Memory B cell (primary cell): Measurements from ENCODE around the gene PPP2R2C.

Experiments
- ATAC-seq: fragments of 150-1000 bp; cut with Tn5 transposase; 2 replicates; pipeline ENCODE4 v1.10.0; 2021; ENCODE audit warnings: low read depth, mild to moderate bottlenecking, moderate library complexity
- DNase-seq, 2 donors: peaks; one replicate each; pipeline ENCODE4 v3.0.0; 2022; ENCODE audit warnings: low spot score in 2 of 2
- H3K27ac Mint-ChIP-seq: one replicate; pipeline ENCODE4 v1.8.0; 2022; ENCODE audit warnings: mild to moderate bottlenecking, moderate library complexity, mixed read lengths
- H3K27me3 Mint-ChIP-seq: one replicate; pipeline ENCODE4 v1.8.0; 2022; ENCODE audit warnings: mixed read lengths
- H3K36me3 Mint-ChIP-seq: one replicate; pipeline ENCODE4 v1.8.0; 2022; ENCODE audit warnings: mild to moderate bottlenecking, mixed read lengths
- H3K4me1 Mint-ChIP-seq: one replicate; pipeline ENCODE4 v1.8.0; 2022; ENCODE audit warnings: mixed read lengths
- H3K4me3 Mint-ChIP-seq: one replicate; pipeline ENCODE4 v1.8.0; 2022; ENCODE audit warnings: mild to moderate bottlenecking, moderate library complexity, mixed read lengths
- H3K9me3 Mint-ChIP-seq: one replicate; pipeline ENCODE4 v1.8.0; 2022; ENCODE audit warnings: mixed read lengths

The PPP2R2C gene

GRCh38 chr4:6343939-6344408 is 128.4 kb downstream of the PPP2R2C start:
- Mint-ChIP-seq H3K9me3 (no peaks in the 10 kb centered on the region), H3K4me3 (no peak overlapping the region), H3K27ac (no peak overlapping the region), H3K4me1 (no peaks in the 10 kb centered on the region), H3K27me3 (peaks cover 21% of the 10 kb centered on the region), H3K36me3 (no peaks in the 10 kb centered on the region)
- DNase-seq (no peak), ATAC-seq (no peak)

GRCh38 chr4:6342530-6343293 is 129.7 kb downstream of the PPP2R2C start:
- no peak for ATAC-seq
- Mint-ChIP-seq H3K27me3 (peaks cover 29% of the 10 kb centered on the region), H3K4me3 (no peak overlapping the region), H3K4me1 (peaks cover 10% of the 10 kb centered on the region), H3K36me3 (no peaks in the 10 kb centered on the region), H3K27ac (no peak overlapping the region), H3K9me3 (no peaks in the 10 kb centered on the region)
- DNase-seq = no peak

GRCh38 chr4:6341696-6342095 is 130.7 kb downstream of the PPP2R2C start:
- Mint-ChIP-seq H3K4me1 (peaks cover 16% of the 10 kb centered on the region), H3K4me3 (no peak overlapping the region), H3K9me3 (no peaks in the 10 kb centered on the region), H3K36me3 (no peaks in the 10 kb centered on the region), H3K27ac (no peak overlapping the region), H3K27me3 (peaks cover 31% of the 10 kb centered on the region)
- ATAC-seq (no peak), DNase-seq (no peak)

GRCh38 chr4:6340446-6341015 is 131.9 kb downstream of the PPP2R2C start:
- DNase-seq = no peak
- H3K27me3 Mint-ChIP-seq = peaks cover 31% of the 10 kb centered on the region
- H3K4me1 Mint-ChIP-seq = peaks cover 16% of the 10 kb centered on the region
- no peak overlapping the region for H3K4me3 Mint-ChIP-seq
- no peaks in the 10 kb centered on the region for H3K36me3 Mint-ChIP-seq
- ATAC-seq = no peak
- no peak overlapping the region for H3K27ac Mint-ChIP-seq
- H3K9me3 Mint-ChIP-seq = no peaks in the 10 kb centered on the region

- Mint-ChIP-seq H3K27ac (no peak overlapping the region), H3K4me3 (no peak overlapping the region), H3K27me3 (peaks cover 37% of the 10 kb centered on the region), H3K9me3 (no peaks in the 10 kb centered on the region), H3K36me3 (no peaks in the 10 kb centered on the region), H3K4me1 (peaks cover 16% of the 10 kb centered on the region)
- ATAC-seq (no peak), DNase-seq (no peak)
Measured at GRCh38 chr4:6339818-6340445, 132.5 kb downstream of the PPP2R2C start.

- no peaks in the 10 kb centered on the region for H3K9me3 Mint-ChIP-seq
- H3K27ac Mint-ChIP-seq = no peak overlapping the region
- H3K4me1 Mint-ChIP-seq = peaks cover 16% of the 10 kb centered on the region
- peaks cover 38% of the 10 kb centered on the region for H3K27me3 Mint-ChIP-seq
- no peak overlapping the region for H3K4me3 Mint-ChIP-seq
- ATAC-seq = no peak
- DNase-seq = no peak
- no peaks in the 10 kb centered on the region for H3K36me3 Mint-ChIP-seq
Measured at GRCh38 chr4:6338951-6339817, 133.2 kb downstream of the PPP2R2C start.

- no peak overlapping the region for H3K27ac Mint-ChIP-seq
- H3K27me3 Mint-ChIP-seq = peaks cover 38% of the 10 kb centered on the region
- peak overlapping the region; percentile 53 for H3K4me3 Mint-ChIP-seq
- ATAC-seq = peak; percentile 44
- peaks cover 16% of the 10 kb centered on the region for H3K4me1 Mint-ChIP-seq
- no peak for DNase-seq
- no peaks in the 10 kb centered on the region for H3K9me3 Mint-ChIP-seq
- no peaks in the 10 kb centered on the region for H3K36me3 Mint-ChIP-seq
Measured at GRCh38 chr4:6338175-6338950, 134.1 kb downstream of the PPP2R2C start.

GRCh38 chr4:6337331-6337935 is 135.0 kb downstream of the PPP2R2C start:
- DNase-seq (no peak), ATAC-seq (no peak)
- Mint-ChIP-seq H3K36me3 (no peaks in the 10 kb centered on the region), H3K4me3 (no peak overlapping the region), H3K27ac (no peak overlapping the region), H3K9me3 (no peaks in the 10 kb centered on the region), H3K27me3 (peaks cover 42% of the 10 kb centered on the region), H3K4me1 (peaks cover 16% of the 10 kb centered on the region)

- H3K4me1 Mint-ChIP-seq = peaks cover 16% of the 10 kb centered on the region
- no peak overlapping the region for H3K4me3 Mint-ChIP-seq
- DNase-seq (no peak), ATAC-seq (no peak)
- H3K9me3 Mint-ChIP-seq = no peaks in the 10 kb centered on the region
- H3K27me3 Mint-ChIP-seq = peaks cover 39% of the 10 kb centered on the region
- H3K36me3 Mint-ChIP-seq = no peaks in the 10 kb centered on the region
- H3K27ac Mint-ChIP-seq = no peak overlapping the region
Measured at GRCh38 chr4:6336166-6336565, 136.2 kb downstream of the PPP2R2C start.

- Mint-ChIP-seq H3K27ac (no peak overlapping the region), H3K36me3 (no peaks in the 10 kb centered on the region), H3K27me3 (peaks cover 36% of the 10 kb centered on the region)
Measured at GRCh38 chr4:6335040-6335590, 137.3 kb downstream of the PPP2R2C start.

GRCh38 chr4:6334203-6334887 is 138.1 kb downstream of the PPP2R2C start:
- Mint-ChIP-seq H3K27me3 (peaks cover 30% of the 10 kb centered on the region), H3K36me3 (no peaks in the 10 kb centered on the region), H3K4me1 (peaks cover 16% of the 10 kb centered on the region), H3K4me3 (no peak overlapping the region), H3K9me3 (no peaks in the 10 kb centered on the region), H3K27ac (no peak overlapping the region)
- no peak for DNase-seq
- no peak for ATAC-seq

More at GRCh38 chr4:6335040-6335590, 137.3 kb downstream of the PPP2R2C start:
- Mint-ChIP-seq H3K4me3 (no peak overlapping the region), H3K9me3 (no peaks in the 10 kb centered on the region), H3K4me1 (peaks cover 16% of the 10 kb centered on the region)
- ATAC-seq (no peak), DNase-seq (no peak)
